Inferior parietal cortex (tissue), 1 donor: Measurements from ENCODE around the gene ZNF467.

Experiments
- DNase-seq: peaks from one replicate; pipeline ENCODE4 v3.0.0-alpha.2; 2016; ENCODE audit errors: extremely low spot score

The ZNF467 gene

GRCh38 chr7:149715476-149715875 is 57.9 kb downstream of the ZNF467 start:
- no peak for DNase-seq

DNA sequence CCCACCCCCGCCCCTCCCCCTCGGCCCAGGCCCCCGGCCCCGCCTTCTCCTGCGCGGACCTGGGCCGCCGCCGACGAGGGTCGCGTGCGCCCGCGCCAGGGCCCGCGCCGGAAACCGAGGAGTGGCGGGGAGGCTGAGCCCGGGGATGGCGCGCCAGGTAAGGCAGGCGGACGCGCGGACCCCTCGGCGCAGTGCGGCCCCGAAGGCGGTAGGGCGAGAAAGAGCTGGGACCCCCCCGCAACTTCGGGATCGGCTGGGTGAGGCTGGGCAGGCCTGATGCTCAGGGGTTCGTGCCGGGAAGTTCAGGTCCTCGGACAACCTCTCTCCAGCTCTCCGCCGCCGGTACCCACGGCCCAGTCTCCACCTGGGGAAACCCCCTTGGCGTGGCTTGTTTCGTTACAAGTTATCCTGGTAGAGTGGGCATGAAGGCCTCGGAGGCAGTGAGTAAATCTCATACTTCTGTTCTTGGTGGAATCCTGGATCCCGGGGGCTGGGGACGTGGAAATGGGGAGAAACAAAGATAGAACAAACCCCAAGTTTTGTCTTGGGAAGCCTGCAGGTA is 58.4 kb downstream of the ZNF467 start:
- peak; percentile 23 for DNase-seq
